HepG2 (cell line): ENCODE measurements around the gene RHEBL1. TPM values are rescaled to one million over a fixed set of nuclear protein-coding genes. Genes with fewer than 3 reads are reported as not detected.
A peak's percentile ranks its signal among the peaks of the same experiment; 100 is the strongest.

Experiments used
- ATAD3A ChIP-seq: sonication (generic); formaldehyde crosslinking; IDR thresholded peaks from 2 replicates; pipeline ENCODE4 v1.4.0; 2020; ENCODE audit warnings: missing genetic modification reagents
- BHLHE40 ChIP-seq: IDR thresholded peaks from 2 replicates; pipeline ENCODE4 v1.6.1; 2011; ENCODE audit warnings: low read length, improper control_type of control experiment
- EEA1 ChIP-seq: sonication (generic); formaldehyde crosslinking; IDR thresholded peaks from 2 replicates; pipeline ENCODE4 v1.5.1; 2020; ENCODE audit warnings: mild to moderate bottlenecking, missing genetic modification reagents, borderline replicate concordance
- GLI4 ChIP-seq: sonication (generic); formaldehyde crosslinking; IDR thresholded peaks from 2 replicates; pipeline ENCODE4 v1.5.1; 2020; ENCODE audit warnings: missing genetic modification reagents, mild to moderate bottlenecking, moderate library complexity, borderline replicate concordance
- GTF3A ChIP-seq: sonication (generic); formaldehyde crosslinking; conservative IDR thresholded peaks from 2 replicates; pipeline ENCODE4 v1.4.0; 2020; ENCODE audit warnings: mild to moderate bottlenecking, missing genetic modification reagents
- MAZ ChIP-seq, 2 experiments: sonication (generic) in 1 of 2; formaldehyde crosslinking in 1 of 2; IDR thresholded peaks; 2 replicates each; pipeline versions ENCODE4 v1.5.0 to v1.6.1; 2012 to 2020; ENCODE audit warnings: low read depth in 2 of 2, mild to moderate bottlenecking in 2 of 2, borderline replicate concordance in 1 of 2, improper control_type of control experiment in 1 of 2, low read length in 1 of 2, missing genetic modification reagents in 1 of 2, moderate library complexity in 1 of 2
- MED1 ChIP-seq: sonication (generic); formaldehyde crosslinking; IDR thresholded peaks from 2 replicates; pipeline ENCODE4 v1.4.0; 2020; ENCODE audit warnings: missing genetic modification reagents
- MXD1 ChIP-seq: sonication (generic); formaldehyde crosslinking; IDR thresholded peaks from 2 replicates; pipeline ENCODE4 v1.4.0; 2020; ENCODE audit warnings: mild to moderate bottlenecking, missing genetic modification reagents
- SIN3A ChIP-seq: IDR thresholded peaks from 2 replicates; pipeline ENCODE4 v1.6.1; 2011; ENCODE audit warnings: low read depth, mild to moderate bottlenecking, control low read depth, low read length, borderline replicate concordance
- SMYD3 ChIP-seq: sonication (generic); formaldehyde crosslinking; IDR thresholded peaks from 2 replicates; pipeline ENCODE4 v1.8.1; 2023; ENCODE audit warnings: mild to moderate bottlenecking, missing genetic modification reagents
- SNAPC2 ChIP-seq: sonication (generic); formaldehyde crosslinking; IDR thresholded peaks from 2 replicates; pipeline ENCODE4 v1.8.1; 2022; ENCODE audit warnings: mild to moderate bottlenecking, missing genetic modification reagents
- SOX5 ChIP-seq: IDR thresholded peaks from 2 replicates; pipeline ENCODE4 v1.6.1; 2016; ENCODE audit warnings: borderline replicate concordance
- SP2 ChIP-seq: sonication (generic); formaldehyde crosslinking; IDR thresholded peaks from 2 replicates; pipeline ENCODE4 v1.5.1; 2020; ENCODE audit warnings: mild to moderate bottlenecking, missing genetic modification reagents
- YY1 ChIP-seq: IDR thresholded peaks from 2 replicates; pipeline ENCODE4 v1.6.1; 2011; ENCODE audit warnings: low read length, low read depth, moderate library complexity, mild to moderate bottlenecking; ENCODE audit not compliant: insufficient read depth, insufficient replicate concordance
- ZFP1 ChIP-seq: IDR thresholded peaks from 2 replicates; pipeline ENCODE4 v1.6.1; 2016
- ZFP36 ChIP-seq: fragments of 150-350 bp; IDR thresholded peaks from 2 replicates; pipeline ENCODE4 v1.6.1; 2018; ENCODE audit warnings: borderline replicate concordance, low read length, low read depth; ENCODE audit not compliant: partially characterized antibody
- ZFP82 ChIP-seq: sonication (generic); formaldehyde crosslinking; IDR thresholded peaks from 2 replicates; pipeline ENCODE4 v1.5.1; 2020; ENCODE audit warnings: mild to moderate bottlenecking, missing genetic modification reagents, borderline replicate concordance
- ZNF446 ChIP-seq: sonication (generic); formaldehyde crosslinking; IDR thresholded peaks from 2 replicates; pipeline ENCODE4 v1.5.0; 2020; ENCODE audit warnings: mild to moderate bottlenecking, missing genetic modification reagents
- ZNF503 ChIP-seq: sonication (generic); formaldehyde crosslinking; IDR thresholded peaks from 2 replicates; pipeline ENCODE4 v1.4.0; 2020; ENCODE audit warnings: missing genetic modification reagents
- ZNF614 ChIP-seq: IDR thresholded peaks from 2 replicates; pipeline ENCODE4 v1.6.1; 2018; ENCODE audit warnings: missing biosample characterization, missing genetic modification reagents, inconsistent platforms, borderline replicate concordance
- ZNF616 ChIP-seq: sonication (generic); formaldehyde crosslinking; IDR thresholded peaks from 2 replicates; pipeline ENCODE4 v1.5.0; 2020; ENCODE audit warnings: low read depth, mild to moderate bottlenecking, missing genetic modification reagents
- ZNF7 ChIP-seq: IDR thresholded peaks from 2 replicates; pipeline ENCODE4 v1.6.1; 2016; ENCODE audit warnings: missing biosample characterization, missing genetic modification reagents
- ZNF766 ChIP-seq: sonication (generic); formaldehyde crosslinking; IDR thresholded peaks from 2 replicates; pipeline ENCODE4 v1.5.0; 2020; ENCODE audit warnings: missing genetic modification reagents, borderline replicate concordance
- ZNF781 ChIP-seq: sonication (generic); formaldehyde crosslinking; IDR thresholded peaks from 2 replicates; pipeline ENCODE4 v1.5.1; 2020; ENCODE audit warnings: borderline replicate concordance, mild to moderate bottlenecking, missing genetic modification reagents; ENCODE audit errors: not compliant biosample characterization
- polyA plus RNA-seq, 8 experiments: library from polyadenylated mRNA; depleted of rRNA in 3 of 8; stranded (reverse) in 7 of 8; unstranded in 1 of 8; fragments of >200 nt; fragmentation: Illumina TruSeq in 4 of 8; extraction: Trizol in 4 of 8; gene quantifications; 2 replicates each; pipeline versions ENCODE4 v1.2.1 to v1.2.3, GENCODE V29; 2011 to 2016; ENCODE audit warnings: low read depth in 4 of 8, missing spikeins in 1 of 8, mixed read lengths in 1 of 8; ENCODE audit not compliant: insufficient read depth in 1 of 8
- total RNA-seq, 5 experiments: library from RNA; depleted of rRNA; stranded (reverse); fragments of >200 nt; fragmentation: Illumina TruSeq; extraction: Trizol; gene quantifications; 2 replicates each; pipeline ENCODE4 v1.2.3, GENCODE V29; 2016; ENCODE audit warnings: low read depth in 1 of 5

Gene RHEBL1
- total and polyA plus RNA-seq, 2 of the 13 experiments (the other 11 are each of a cell fraction or from before 2014, with no cell fraction given), result 1.4 to 2.5 TPM

GRCh38 chr12:49069507-49070346, at the start of gene RHEBL1 (continued):
- TF ChIP-seq MED1 (CRISPR knock-in tag) (peak; percentile 54; the same call in 1 of the 2 replicates), MAZ (IDR thresholded peaks at IDR 0.05; ENCODE audit: borderline replicate concordance, low read depth, low read length) (peak; percentile 40; the same call in 1 of the 2 replicates), MAZ (CRISPR knock-in tag; IDR thresholded peaks at IDR 0.05; ENCODE audit: low read depth) (peak; percentile 10; the same call in 1 of the 2 replicates), YY1 (no peak), ZNF766 (CRISPR knock-in tag) (0 out of 2 replicates have a peak, but pooled peaks have one; percentile 63), GLI4 (no peak), ZNF614 (CRISPR knock-in tag) (no peak), ZNF446 (CRISPR knock-in tag) (no peak), ZNF616 (CRISPR knock-in tag) (no peak), SP2 (peak; percentile 64), BHLHE40 (peak; percentile 62; the same call in 1 of the 2 replicates), ZFP36 (no peak), SNAPC2 (CRISPR knock-in tag) (peak; percentile 82; the same call in 1 of the 2 replicates), ATAD3A (no peak), ZNF503 (CRISPR knock-in tag) (peak; percentile 47; the same call in 1 of the 2 replicates), SOX5 (CRISPR knock-in tag) (no peak; the same call in 1 of the 2 replicates), SMYD3 (CRISPR knock-in tag) (no peak), GTF3A (CRISPR knock-in tag) (no peak), EEA1 (CRISPR knock-in tag) (no peak), ZNF781 (no peak), MXD1 (CRISPR knock-in tag) (no peak; the same call in 1 of the 2 replicates), ZNF7 (CRISPR knock-in tag) (no peak), SIN3A (peak; percentile 70), ZFP82 (CRISPR knock-in tag) (no peak), ZFP1 (CRISPR knock-in tag) (no peak)
